Hepatocyte (in vitro differentiated cells): ENCODE results near the gene OSMR. TPM values are rescaled to one million over a fixed set of nuclear protein-coding genes. Genes with fewer than 3 reads are reported as not detected.

ENCODE experiments used
- DNase-seq: peaks from one replicate; pipeline ENCODE4 v3.0.0-alpha.2; 2016; ENCODE audit warnings: low spot score
- H2AFZ ChIP-seq: fragments of 200-600 bp; sonication (generic); 2 replicates; pipeline ENCODE4 v1.6.0; 2016; ENCODE audit warnings: antibody characterized with exemption, mild to moderate bottlenecking
- H3K27ac ChIP-seq: fragments of 200-600 bp; sonication (generic); 2 replicates; pipeline ENCODE4 v1.5.1; 2016; ENCODE audit warnings: mild to moderate bottlenecking
- H3K27me3 ChIP-seq: fragments of 200-600 bp; sonication (generic); 2 replicates; pipeline ENCODE4 v1.6.1; 2016
- H3K36me3 ChIP-seq: fragments of 200-600 bp; sonication (generic); replicated peaks from 2 replicates; pipeline ENCODE4 v1.5.1; 2016; ENCODE audit warnings: low read depth; ENCODE audit not compliant: insufficient read depth
- H3K4me1 ChIP-seq: fragments of 200-600 bp; sonication (generic); 2 replicates; pipeline ENCODE4 v1.5.1; 2016; ENCODE audit warnings: mild to moderate bottlenecking, moderate library complexity; ENCODE audit not compliant: insufficient read depth
- H3K4me2 ChIP-seq: fragments of 200-600 bp; sonication (generic); 2 replicates; pipeline ENCODE4 v1.6.0; 2016
- H3K4me3 ChIP-seq: fragments of 200-600 bp; sonication (generic); 2 replicates; pipeline ENCODE4 v1.5.1; 2016; ENCODE audit warnings: mild to moderate bottlenecking
- H3K79me2 ChIP-seq: fragments of 200-600 bp; sonication (generic); 2 replicates; pipeline ENCODE4 v1.6.0; 2017; ENCODE audit warnings: mild to moderate bottlenecking
- H3K9me2 ChIP-seq: fragments of 200-600 bp; sonication (generic); replicated peaks from 2 replicates; pipeline ENCODE4 v1.6.0; 2017; ENCODE audit warnings: mild to moderate bottlenecking; ENCODE audit not compliant: insufficient read depth
- H3K9me3 ChIP-seq: fragments of 200-600 bp; sonication (generic); 2 replicates; pipeline ENCODE4 v1.5.1; 2016; ENCODE audit warnings: low read depth, mild to moderate bottlenecking
- H4K20me1 ChIP-seq: fragments of 200-600 bp; sonication (generic); 2 replicates; pipeline ENCODE4 v1.6.0; 2016; ENCODE audit warnings: mild to moderate bottlenecking; ENCODE audit not compliant: insufficient read depth, poor library complexity, severe bottlenecking
- CTCF ChIP-seq: fragments of 200-600 bp; sonication (generic); IDR thresholded peaks from 2 replicates; pipeline ENCODE4 v1.5.1; 2016; ENCODE audit warnings: antibody characterized with exemption, mild to moderate bottlenecking; ENCODE audit not compliant: poor library complexity
- EZH2 ChIP-seq: fragments of 200-600 bp; sonication (generic); IDR thresholded peaks from 2 replicates; pipeline ENCODE4 v1.6.1; 2016; ENCODE audit warnings: antibody characterized with exemption, mild to moderate bottlenecking, borderline replicate concordance
- EZH2phosphoT487 ChIP-seq: fragments of 200-600 bp; sonication (generic); IDR thresholded peaks from one replicate; pipeline ENCODE4 v1.6.1; 2018; ENCODE audit warnings: antibody characterized with exemption, mild to moderate bottlenecking, low read depth, moderate library complexity; ENCODE audit not compliant: unreplicated experiment, severe bottlenecking
- WGBS: methylation state at CpG from one replicate; pipeline ENCODE4 v1.1.6; 2016; ENCODE audit warnings: low lambda C conversion rate; ENCODE audit errors: missing lambda C conversion rate; 5-methylcytosine and 5-hydroxymethylcytosine counted together
- polyA plus RNA-seq: library from polyadenylated mRNA; unstranded; fragments of >200 nt; fragmentation: Nextera tagmentation; extraction: Ambion mirVana; gene quantifications from 2 replicates; pipeline ENCODE4 v1.2.1, GENCODE V29; 2016
- total RNA-seq: library from RNA; depleted of rRNA; stranded (reverse); fragments of >200 nt; gene quantifications from 2 replicates; pipeline ENCODE4 v1.2.3, GENCODE V29; 2014

OSMR gene
- total and polyA plus RNA-seq, 2 experiments from 2014 or later = 15.1 to 17.6 TPM

GRCh38 chr5:38808666-38809343, 37.0 kb upstream of the OSMR start:
- Histone ChIP-seq H3K27me3 (no peaks in the 10 kb centered on the region), H4K20me1 (no peaks in the 10 kb centered on the region), H3K79me2 (no peaks in the 10 kb centered on the region), H3K4me1 (peaks cover 5% of the 10 kb centered on the region), H3K9me3 (no peaks in the 10 kb centered on the region), H3K9me2 (no peaks in the 10 kb centered on the region), H3K4me3 (no peak overlapping the region), H2AFZ (no peak overlapping the region), H3K27ac (no peak overlapping the region), H3K36me3 (no peaks in the 10 kb centered on the region), H3K4me2 (no peak overlapping the region)
- no peak for TF ChIP-seq EZH2phosphoT487
- no peak for TF ChIP-seq CTCF
- no peak for TF ChIP-seq EZH2
- 93% methylated on average over 23 of the region's 23 CpGs for WGBS
- DNase-seq = no peak

- DNase-seq = peak; percentile 92
- Histone ChIP-seq H3K27ac (peak overlapping the region; percentile 22), H3K4me1 (peaks cover 5% of the 10 kb centered on the region), H3K9me2 (no peaks in the 10 kb centered on the region), H3K27me3 (no peaks in the 10 kb centered on the region), H4K20me1 (no peaks in the 10 kb centered on the region), H3K36me3 (no peaks in the 10 kb centered on the region), H3K4me3 (no peak overlapping the region), H3K9me3 (no peaks in the 10 kb centered on the region), H2AFZ (no peak overlapping the region), H3K79me2 (no peaks in the 10 kb centered on the region), H3K4me2 (no peak overlapping the region)
- 30% methylated on average over 14 of the region's 14 CpGs for WGBS
- TF ChIP-seq EZH2phosphoT487 (no peak), EZH2 (no peak), CTCF (peak; percentile 95)
Measured at GRCh38 chr5:38809388-38810359, 36.1 kb upstream of the OSMR start.

- no peaks in the 10 kb centered on the region for H4K20me1 ChIP-seq
- DNase-seq = no peak
- H3K9me2 ChIP-seq = no peaks in the 10 kb centered on the region
- no peak overlapping the region for H3K4me3 ChIP-seq
- H3K4me2 ChIP-seq = no peak overlapping the region
- H3K9me3 ChIP-seq = no peaks in the 10 kb centered on the region
- no peak for TF ChIP-seq EZH2phosphoT487
- TF ChIP-seq EZH2 = no peak
- no peak for TF ChIP-seq CTCF
- H2AFZ ChIP-seq = no peak overlapping the region
- 98% methylated on average over 2 of the region's 2 CpGs for WGBS
- H3K36me3 ChIP-seq = no peaks in the 10 kb centered on the region
- no peaks in the 10 kb centered on the region for H3K27me3 ChIP-seq
- no peaks in the 10 kb centered on the region for H3K4me1 ChIP-seq
- H3K27ac ChIP-seq = no peak overlapping the region
- no peaks in the 10 kb centered on the region for H3K79me2 ChIP-seq
Measured at GRCh38 chr5:38814879-38815278, 30.9 kb upstream of the OSMR start.
